A549 (cell line): Measurements from ENCODE around the gene C17orf75. TPM values are rescaled to one million over a fixed set of nuclear protein-coding genes. Genes with fewer than 3 reads are reported as not detected.

Source experiments
- CBX2 ChIP-seq: fragments of 200-600 bp; sonication (generic); IDR thresholded peaks from 2 replicates; pipeline ENCODE4 v1.6.1; 2016; ENCODE audit warnings: low read depth, mild to moderate bottlenecking, borderline replicate concordance
- CEBPB ChIP-seq, 2 experiments: fragments of >200 bp in 1 of 2; sonication (Bioruptor Twin) in 1 of 2; formaldehyde crosslinking in 1 of 2; IDR thresholded peaks; 2 replicates each; pipeline ENCODE4 v1.6.1; 2012 to 2016
- CHD4 ChIP-seq: fragments of 200-600 bp; sonication (generic); IDR thresholded peaks from 2 replicates; pipeline ENCODE4 v1.6.1; 2016; ENCODE audit warnings: antibody characterized with exemption, mild to moderate bottlenecking, borderline replicate concordance
- EHF ChIP-seq: fragments of 250-450 bp; sonication (Bioruptor Pico); IDR thresholded peaks from 2 replicates; pipeline ENCODE4 v1.5.0; 2020; ENCODE audit warnings: mild to moderate bottlenecking
- EP300 ChIP-seq, 2 experiments: fragments of >200 bp; sonication (Bioruptor Twin); formaldehyde crosslinking; IDR thresholded peaks; 2 replicates in 1 of 2; 3 replicates in 1 of 2; pipeline ENCODE4 v1.6.1; 2016 to 2017
- ESRRA ChIP-seq: fragments of 150-350 bp; IDR thresholded peaks from 2 replicates; pipeline ENCODE4 v1.6.1; 2014; ENCODE audit warnings: mild to moderate bottlenecking, low read length, borderline replicate concordance
- FOSB ChIP-seq: fragments of 250-450 bp; sonication (Bioruptor Pico); IDR thresholded peaks from 2 replicates; pipeline ENCODE4 v1.5.0; 2020; ENCODE audit warnings: mild to moderate bottlenecking, moderate library complexity
- GATA3 ChIP-seq: IDR thresholded peaks from 2 replicates; pipeline ENCODE4 v1.6.1; 2012; ENCODE audit warnings: borderline replicate concordance
- HEYL ChIP-seq: fragments of 250-450 bp; sonication (Bioruptor Pico); IDR thresholded peaks from 2 replicates; pipeline ENCODE4 v1.8.0; 2021; ENCODE audit warnings: mild to moderate bottlenecking, moderate library complexity
- JUN ChIP-seq, 2 experiments: fragments of >200 bp; sonication (Bioruptor Twin); formaldehyde crosslinking; IDR thresholded peaks; 2 replicates in 1 of 2; 3 replicates in 1 of 2; pipeline ENCODE4 v1.6.1; 2016 to 2017
- KDM1A ChIP-seq: fragments of 200-600 bp; sonication (generic); IDR thresholded peaks from 2 replicates; pipeline ENCODE4 v1.6.1; 2016; ENCODE audit warnings: low read depth, mild to moderate bottlenecking
- KDM5A ChIP-seq: fragments of 200-600 bp; sonication (generic); IDR thresholded peaks from 2 replicates; pipeline ENCODE4 v1.6.1; 2016; ENCODE audit warnings: antibody characterized with exemption, mild to moderate bottlenecking
- MAFK ChIP-seq: fragments of 450-650 bp; IDR thresholded peaks from 2 replicates; pipeline ENCODE4 v1.6.1; 2014; ENCODE audit not compliant: partially characterized antibody
- MYC ChIP-seq: IDR thresholded peaks from 2 replicates; pipeline ENCODE4 v1.6.1; 2012; ENCODE audit warnings: mild to moderate bottlenecking, inconsistent platforms, low read length, improper control_type of control experiment, borderline replicate concordance
- NFE2L2 ChIP-seq: fragments of 150-350 bp; conservative IDR thresholded peaks from 2 replicates; pipeline ENCODE4 v1.6.1; 2014; ENCODE audit warnings: low read length
- NPAS2 ChIP-seq: fragments of 250-450 bp; sonication (Bioruptor Pico); IDR thresholded peaks from 2 replicates; pipeline ENCODE4 v1.8.0; 2022; ENCODE audit warnings: mild to moderate bottlenecking, moderate library complexity, borderline replicate concordance
- NR3C1 ChIP-seq: fragments of >200 bp; sonication (Bioruptor Twin); formaldehyde crosslinking; IDR thresholded peaks from 3 replicates; pipeline ENCODE4 v1.6.1; 2017
- POLR2A ChIP-seq: IDR thresholded peaks from 2 replicates; pipeline ENCODE4 v1.6.1; 2012; ENCODE audit warnings: mild to moderate bottlenecking, low read length
- RAD21 ChIP-seq, 2 experiments: fragments of >200 bp in 1 of 2; sonication (Bioruptor Twin) in 1 of 2; formaldehyde crosslinking in 1 of 2; IDR thresholded peaks in 1 of 2; conservative IDR thresholded peaks in 1 of 2; 2 replicates in 1 of 2; 3 replicates in 1 of 2; pipeline ENCODE4 v1.6.1; 2012 to 2018; ENCODE audit warnings: inconsistent platforms in 1 of 2
- RARB ChIP-seq: fragments of 250-450 bp; sonication (Bioruptor Pico); IDR thresholded peaks from 2 replicates; pipeline ENCODE4 v1.8.0; 2021; ENCODE audit warnings: mild to moderate bottlenecking, moderate library complexity
- RCOR1 ChIP-seq: fragments of 150-350 bp; IDR thresholded peaks from 2 replicates; pipeline ENCODE4 v1.6.1; 2014; ENCODE audit warnings: antibody characterized with exemption, low read length, low read depth
- RFX5 ChIP-seq: fragments of 450-650 bp; IDR thresholded peaks from 2 replicates; pipeline ENCODE4 v1.7.1; 2014; ENCODE audit warnings: antibody characterized with exemption, mild to moderate bottlenecking, moderate library complexity
- SMC3 ChIP-seq: fragments of >200 bp; sonication (Bioruptor Twin); formaldehyde crosslinking; IDR thresholded peaks from 3 replicates; pipeline ENCODE4 v1.6.1; 2018; ENCODE audit warnings: inconsistent platforms
- SREBF2 ChIP-seq: fragments of 450-650 bp; IDR thresholded peaks from 2 replicates; pipeline ENCODE4 v1.6.1; 2014; ENCODE audit warnings: mild to moderate bottlenecking, moderate library complexity
- ZC3H11A ChIP-seq: fragments of 450-650 bp; IDR thresholded peaks from 2 replicates; pipeline ENCODE4 v1.6.1; 2014; ENCODE audit warnings: antibody characterized with exemption, mild to moderate bottlenecking
- ZFP36 ChIP-seq: fragments of 450-650 bp; IDR thresholded peaks from 2 replicates; pipeline ENCODE4 v1.6.1; 2014; ENCODE audit warnings: borderline replicate concordance; ENCODE audit not compliant: partially characterized antibody
- ZNF302 ChIP-seq: fragments of 250-450 bp; sonication (Bioruptor Pico); IDR thresholded peaks from 2 replicates; pipeline ENCODE4 v1.9.0; 2021; ENCODE audit warnings: inconsistent platforms, mild to moderate bottlenecking, moderate library complexity
- ZSCAN20 ChIP-seq: fragments of 250-450 bp; sonication (Bioruptor Pico); IDR thresholded peaks from 2 replicates; pipeline ENCODE4 v1.8.0; 2022; ENCODE audit warnings: mild to moderate bottlenecking, moderate library complexity
- polyA plus RNA-seq, 4 experiments: library from polyadenylated mRNA; depleted of rRNA in 3 of 4; stranded (reverse); fragments of >200 nt; fragmentation: RNase III in 1 of 4; extraction: RNeasy Plus Mini Kit Qiagen cat#74134 plus additional on column Dnase treatment in 1 of 4; gene quantifications; 2 replicates in 3 of 4; 3 replicates in 1 of 4; pipeline ENCODE4 v1.2.3, GENCODE V29; 2011 to 2017
- TF ChIP-seq, protein P1 (sequence below): IDR thresholded peaks from 2 replicates; pipeline ENCODE4 v1.6.1; 2012
- TF ChIP-seq, protein P2 (sequence below): fragments of 250-450 bp; sonication (Bioruptor Pico); IDR thresholded peaks from 2 replicates; pipeline ENCODE4 v1.5.0; 2020; ENCODE audit warnings: low read depth, mild to moderate bottlenecking, moderate library complexity
- TF ChIP-seq, protein P3 (sequence below): fragments of 150-350 bp; IDR thresholded peaks from 2 replicates; pipeline ENCODE4 v1.6.1; 2014; ENCODE audit warnings: low read depth, mild to moderate bottlenecking, low read length
- TF ChIP-seq, protein P4 (sequence below): fragments of 450-650 bp; IDR thresholded peaks from 2 replicates; pipeline ENCODE4 v1.6.1; 2014; ENCODE audit warnings: antibody characterized with exemption

Gene C17orf75
- polyA plus RNA-seq, 2 of the 4 experiments (the other 2 are of a cell fraction) = 36.3 to 49.6 TPM

DNA sequence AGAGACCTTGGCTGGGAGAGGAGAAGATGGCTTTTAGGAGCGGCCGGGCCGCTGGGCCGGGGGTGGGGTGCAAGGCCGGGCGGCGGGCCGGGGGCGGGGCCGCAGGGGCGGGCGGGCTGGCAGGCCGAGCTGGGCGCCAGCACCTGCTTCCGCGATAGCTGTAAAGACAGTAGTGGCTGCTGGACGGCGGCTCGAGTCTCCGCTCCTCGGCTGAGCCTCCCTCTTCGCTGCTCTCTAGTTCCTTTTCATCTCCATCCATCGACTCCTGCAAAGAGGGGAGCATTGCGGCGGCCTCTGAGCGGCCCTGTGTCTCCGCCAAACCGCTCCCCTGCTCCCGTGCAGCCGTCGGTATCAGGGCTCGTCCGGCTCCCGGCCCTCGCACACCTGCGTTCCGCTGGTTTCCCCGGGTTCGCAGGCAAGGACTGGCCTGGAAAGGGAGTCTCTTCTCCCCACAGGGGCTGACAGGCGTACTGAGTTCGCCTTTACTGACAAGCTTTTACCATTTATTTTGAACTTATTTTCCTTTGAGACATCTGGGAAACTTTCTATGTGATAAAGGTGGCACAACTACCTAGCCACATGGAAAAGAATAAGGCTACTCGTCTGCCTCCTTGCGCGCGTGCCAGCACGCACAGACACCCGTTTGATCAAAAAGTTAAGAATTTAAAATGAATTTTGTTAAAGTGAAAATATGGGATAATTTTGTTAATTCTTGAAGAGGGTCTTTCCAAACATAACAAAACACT lies at the start of gene C17orf75 (continued):
- TF ChIP-seq SREBF2 (no peak), MAFK (no peak), RCOR1 (no peak), NFE2L2 (no peak), ZC3H11A (peak; percentile 32; the same call in 1 of the 2 replicates), RARB (no peak), MYC (peak; percentile 17; the same call in 1 of the 2 replicates), ZSCAN20 (CRISPR knock-in tag) (no peak), EP300 (IDR thresholded peaks at IDR 0.05) (no peak; a peak in 1 of 5 replicates), CBX2 (no peak), CEBPB (IDR thresholded peaks at IDR 0.05) (peak in 1 of 2 experiments; percentile 27; a peak in 1 of 4 replicates), RAD21 (conservative IDR thresholded peaks at IDR 0.05 in 1 of 2, IDR thresholded peaks at IDR 0.05 in 1 of 2) (no peak), CHD4 (no peak), NPAS2 (CRISPR knock-in tag) (no peak), SMC3 (no peak), POLR2A (peak; percentile 71; the same call in 1 of the 2 replicates), RFX5 (no peak), NR3C1 (no peak), KDM5A (peak; percentile 85), JUN (IDR thresholded peaks at IDR 0.05) (peak; percentile 86 to 96), ZFP36 (no peak), ZNF302 (CRISPR knock-in tag) (no peak), KDM1A (no peak), ESRRA (no peak), FOSB (CRISPR knock-in tag) (no peak), EHF (CRISPR knock-in tag) (no peak), GATA3 (peak; percentile 43; the same call in 1 of the 2 replicates), HEYL (CRISPR knock-in tag) (no peak)
- TF ChIP-seq, protein P1, sequence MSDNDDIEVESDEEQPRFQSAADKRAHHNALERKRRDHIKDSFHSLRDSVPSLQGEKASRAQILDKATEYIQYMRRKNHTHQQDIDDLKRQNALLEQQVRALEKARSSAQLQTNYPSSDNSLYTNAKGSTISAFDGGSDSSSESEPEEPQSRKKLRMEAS = peak; percentile 93
- TF ChIP-seq, protein P2, sequence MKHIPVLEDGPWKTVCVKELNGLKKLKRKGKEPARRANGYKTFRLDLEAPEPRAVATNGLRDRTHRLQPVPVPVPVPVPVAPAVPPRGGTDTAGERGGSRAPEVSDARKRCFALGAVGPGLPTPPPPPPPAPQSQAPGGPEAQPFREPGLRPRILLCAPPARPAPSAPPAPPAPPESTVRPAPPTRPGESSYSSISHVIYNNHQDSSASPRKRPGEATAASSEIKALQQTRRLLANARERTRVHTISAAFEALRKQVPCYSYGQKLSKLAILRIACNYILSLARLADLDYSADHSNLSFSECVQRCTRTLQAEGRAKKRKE (CRISPR knock-in tag) = no peak
- TF ChIP-seq, protein P3, sequence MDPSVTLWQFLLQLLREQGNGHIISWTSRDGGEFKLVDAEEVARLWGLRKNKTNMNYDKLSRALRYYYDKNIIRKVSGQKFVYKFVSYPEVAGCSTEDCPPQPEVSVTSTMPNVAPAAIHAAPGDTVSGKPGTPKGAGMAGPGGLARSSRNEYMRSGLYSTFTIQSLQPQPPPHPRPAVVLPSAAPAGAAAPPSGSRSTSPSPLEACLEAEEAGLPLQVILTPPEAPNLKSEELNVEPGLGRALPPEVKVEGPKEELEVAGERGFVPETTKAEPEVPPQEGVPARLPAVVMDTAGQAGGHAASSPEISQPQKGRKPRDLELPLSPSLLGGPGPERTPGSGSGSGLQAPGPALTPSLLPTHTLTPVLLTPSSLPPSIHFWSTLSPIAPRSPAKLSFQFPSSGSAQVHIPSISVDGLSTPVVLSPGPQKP = no peak
- TF ChIP-seq, protein P4, sequence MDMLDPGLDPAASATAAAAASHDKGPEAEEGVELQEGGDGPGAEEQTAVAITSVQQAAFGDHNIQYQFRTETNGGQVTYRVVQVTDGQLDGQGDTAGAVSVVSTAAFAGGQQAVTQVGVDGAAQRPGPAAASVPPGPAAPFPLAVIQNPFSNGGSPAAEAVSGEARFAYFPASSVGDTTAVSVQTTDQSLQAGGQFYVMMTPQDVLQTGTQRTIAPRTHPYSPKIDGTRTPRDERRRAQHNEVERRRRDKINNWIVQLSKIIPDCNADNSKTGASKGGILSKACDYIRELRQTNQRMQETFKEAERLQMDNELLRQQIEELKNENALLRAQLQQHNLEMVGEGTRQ = no peak
- TF ChIP-seq, all 56 proteins: peak for 18
